Muscle layer of colon (tissue), 2 donors: ENCODE data around the gene CELSR1.

Source experiments
- H3K27ac ChIP-seq: one replicate; pipeline ENCODE4 v1.7.0; 2013; ENCODE audit warnings: low read depth, mild to moderate bottlenecking, low read length, moderate library complexity
- H3K27me3 ChIP-seq, 2 donors: one replicate each; pipeline ENCODE4 v1.7.0; 2013; ENCODE audit warnings: low read length in 2 of 2, mild to moderate bottlenecking in 2 of 2; ENCODE audit not compliant: insufficient read depth in 2 of 2, control insufficient read depth in 1 of 2
- H3K36me3 ChIP-seq: one replicate; pipeline ENCODE4 v1.7.0; 2013; ENCODE audit warnings: mild to moderate bottlenecking, low read length; ENCODE audit not compliant: insufficient read depth
- H3K4me1 ChIP-seq: one replicate; pipeline ENCODE4 v1.7.0; 2013; ENCODE audit warnings: mild to moderate bottlenecking, low read length; ENCODE audit not compliant: insufficient read depth
- H3K4me3 ChIP-seq, 2 donors: one replicate each; pipeline ENCODE4 v1.7.0; 2013; ENCODE audit warnings: low read length in 2 of 2, low read depth in 1 of 2, mild to moderate bottlenecking in 1 of 2, moderate library complexity in 1 of 2
- H3K9ac ChIP-seq: one replicate; pipeline ENCODE4 v1.7.0; 2013; ENCODE audit warnings: low read length
- H3K9me3 ChIP-seq: one replicate; pipeline ENCODE4 v1.7.0; 2013; ENCODE audit warnings: mild to moderate bottlenecking, low read length
- donor health status: abdominal sarcoma.
- donor health status: Adenocarcinoma of cecum.

Gene CELSR1

GRCh38 chr22:46360097-46360496, 177.3 kb downstream of the CELSR1 start:
- Histone ChIP-seq H3K27ac (no peak overlapping the region), H3K4me3 (no peak overlapping the region), H3K36me3 (peaks cover 2% of the 10 kb centered on the region), H3K9me3 (no peaks in the 10 kb centered on the region), H3K9ac (no peak overlapping the region), H3K27me3 (peaks cover 0 to 21% of the 10 kb centered on the region in 2 donors), H3K4me1 (no peaks in the 10 kb centered on the region)

GRCh38 chr22:46359362-46359761, 178.1 kb downstream of the CELSR1 start:
- no peak overlapping the region for H3K4me3 ChIP-seq
- peaks cover 0 to 14% of the 10 kb centered on the region in 2 donors for H3K27me3 ChIP-seq
- no peaks in the 10 kb centered on the region for H3K4me1 ChIP-seq
- no peaks in the 10 kb centered on the region for H3K9me3 ChIP-seq
- H3K36me3 ChIP-seq: peaks cover 9% of the 10 kb centered on the region
- no peak overlapping the region for H3K27ac ChIP-seq
- no peak overlapping the region for H3K9ac ChIP-seq

- Histone ChIP-seq H3K9ac (no peak overlapping the region), H3K36me3 (peaks cover 15% of the 10 kb centered on the region), H3K27ac (no peak overlapping the region), H3K4me3 (no peak overlapping the region), H3K9me3 (no peaks in the 10 kb centered on the region), H3K4me1 (no peaks in the 10 kb centered on the region), H3K27me3 (peaks cover 0 to 8% of the 10 kb centered on the region in 2 donors)
These were observed 178.7 kb downstream of the CELSR1 start for GRCh38 chr22:46358766-46359165.

GRCh38 chr22:46357711-46358520, 179.5 kb downstream of the CELSR1 start:
- Histone ChIP-seq H3K4me1 (no peaks in the 10 kb centered on the region), H3K27ac (no peak overlapping the region), H3K36me3 (peaks cover 23% of the 10 kb centered on the region), H3K9ac (no peak overlapping the region), H3K9me3 (no peaks in the 10 kb centered on the region), H3K4me3 (no peak overlapping the region), H3K27me3 (peaks cover 0 to 4% of the 10 kb centered on the region in 2 donors)

- no peak overlapping the region for H3K9ac ChIP-seq
- no peak overlapping the region for H3K27ac ChIP-seq
- no peaks in the 10 kb centered on the region for H3K9me3 ChIP-seq
- no peaks in the 10 kb centered on the region for H3K4me1 ChIP-seq
- peaks cover 34% of the 10 kb centered on the region for H3K36me3 ChIP-seq
- no peak overlapping the region for H3K4me3 ChIP-seq
- no peaks in the 10 kb centered on the region for H3K27me3 ChIP-seq
These were observed 180.6 kb downstream of the CELSR1 start for GRCh38 chr22:46356496-46357480.

- H3K4me1 ChIP-seq: no peaks in the 10 kb centered on the region
- no peak overlapping the region for H3K4me3 ChIP-seq
- H3K9ac ChIP-seq: no peak overlapping the region
- no peak overlapping the region for H3K27ac ChIP-seq
- H3K9me3 ChIP-seq: no peaks in the 10 kb centered on the region
- H3K36me3 ChIP-seq: peaks cover 42% of the 10 kb centered on the region
- no peaks in the 10 kb centered on the region for H3K27me3 ChIP-seq
These were observed 181.4 kb downstream of the CELSR1 start for GRCh38 chr22:46355996-46356471.

- H3K9ac ChIP-seq: no peak overlapping the region
- no peak overlapping the region for H3K27ac ChIP-seq
- peaks cover 47% of the 10 kb centered on the region for H3K36me3 ChIP-seq
- no peak overlapping the region for H3K4me3 ChIP-seq
- H3K4me1 ChIP-seq: no peaks in the 10 kb centered on the region
- H3K27me3 ChIP-seq: no peaks in the 10 kb centered on the region
- H3K9me3 ChIP-seq: no peaks in the 10 kb centered on the region
These were observed 181.9 kb downstream of the CELSR1 start for GRCh38 chr22:46355369-46355995.

GRCh38 chr22:46354993-46355305, 182.5 kb downstream of the CELSR1 start:
- H3K4me1 ChIP-seq: no peaks in the 10 kb centered on the region
- H3K36me3 ChIP-seq: peaks cover 50% of the 10 kb centered on the region
- no peak overlapping the region for H3K9ac ChIP-seq
- no peaks in the 10 kb centered on the region for H3K9me3 ChIP-seq
- H3K27ac ChIP-seq: no peak overlapping the region
- no peaks in the 10 kb centered on the region for H3K27me3 ChIP-seq
- no peak overlapping the region for H3K4me3 ChIP-seq

GRCh38 chr22:46354176-46354992, 183.0 kb downstream of the CELSR1 start:
- Histone ChIP-seq H3K27ac (no peak overlapping the region), H3K36me3 (peaks cover 53% of the 10 kb centered on the region), H3K4me3 (no peak overlapping the region), H3K4me1 (no peaks in the 10 kb centered on the region), H3K9me3 (no peaks in the 10 kb centered on the region), H3K9ac (no peak overlapping the region), H3K27me3 (no peaks in the 10 kb centered on the region)

GRCh38 chr22:46353483-46354105, 183.8 kb downstream of the CELSR1 start:
- no peak overlapping the region for H3K4me3 ChIP-seq
- no peak overlapping the region for H3K27ac ChIP-seq
- H3K9ac ChIP-seq: no peak overlapping the region
- H3K27me3 ChIP-seq: no peaks in the 10 kb centered on the region
- no peaks in the 10 kb centered on the region for H3K4me1 ChIP-seq
- peaks cover 60% of the 10 kb centered on the region for H3K36me3 ChIP-seq
- H3K9me3 ChIP-seq: no peaks in the 10 kb centered on the region
